ENCODE data around the gene RAPGEF4. TPM values are rescaled to one million over a fixed set of nuclear protein-coding genes. Genes with fewer than 3 reads are reported as not detected.

The RAPGEF4 gene
- total RNA-seq, 3 donors from 2014 or later = 1.2 to 2.8 (median 2.2) TPM

- DNase-seq (no peak), ATAC-seq (no peak)
- H3K4me3 ChIP-seq = no peak overlapping the region
- TF ChIP-seq CTCF (IDR thresholded peaks at IDR 0.05) = no peak
- H3K4me1 ChIP-seq (ENCODE audit: low read depth) = no peaks in the 10 kb centered on the region
- intact Hi-C loops (cut with DNase I, micrococcal nuclease) = no loop called here
- H3K36me3 ChIP-seq (ENCODE audit: low read depth) = no peaks in the 10 kb centered on the region
- no peaks in the 10 kb centered on the region for H3K9me3 ChIP-seq
These were observed 13.2 kb upstream of the RAPGEF4 start for GRCh38 chr2:172722481-172722880.

GRCh38 chr2:172723286-172723685 is 12.4 kb upstream of the RAPGEF4 start:
- no peaks in the 10 kb centered on the region for H3K4me1 ChIP-seq (ENCODE audit: low read depth)
- no peaks in the 10 kb centered on the region for H3K36me3 ChIP-seq (ENCODE audit: low read depth)
- TF ChIP-seq CTCF (IDR thresholded peaks at IDR 0.05) = no peak
- DNase-seq = no peak
- intact Hi-C loops (cut with DNase I, micrococcal nuclease) = no loop called here
- no peaks in the 10 kb centered on the region for H3K9me3 ChIP-seq
- H3K4me3 ChIP-seq = no peak overlapping the region
- ATAC-seq = no peak

DNA sequence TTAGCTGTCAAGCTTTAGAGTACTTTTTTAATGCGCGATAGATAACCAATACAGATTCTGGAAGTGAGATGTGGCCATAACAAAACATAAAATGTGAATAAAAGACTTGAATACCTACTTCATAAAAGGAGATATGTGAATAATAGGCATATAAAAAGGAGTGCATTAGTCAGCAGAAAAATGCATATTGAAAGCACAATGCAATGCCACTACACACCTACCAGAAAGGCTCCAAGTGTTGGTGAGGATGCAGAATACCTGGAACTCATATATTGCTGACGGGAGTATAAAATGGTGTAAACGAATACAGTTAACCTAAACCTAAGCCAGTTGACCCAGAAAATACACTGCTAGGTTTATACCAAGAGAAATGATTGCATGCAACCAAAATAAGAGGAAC is 10.9 kb upstream of the RAPGEF4 start:
- Histone ChIP-seq H3K36me3 (ENCODE audit: low read depth) (no peaks in the 10 kb centered on the region), H3K9me3 (no peaks in the 10 kb centered on the region), H3K4me1 (ENCODE audit: low read depth) (no peaks in the 10 kb centered on the region), H3K4me3 (no peak overlapping the region)
- intact Hi-C loops (cut with DNase I, micrococcal nuclease) = no loop called here
- TF ChIP-seq CTCF (IDR thresholded peaks at IDR 0.05) = no peak
- ATAC-seq (no peak), DNase-seq (no peak)

DNA sequence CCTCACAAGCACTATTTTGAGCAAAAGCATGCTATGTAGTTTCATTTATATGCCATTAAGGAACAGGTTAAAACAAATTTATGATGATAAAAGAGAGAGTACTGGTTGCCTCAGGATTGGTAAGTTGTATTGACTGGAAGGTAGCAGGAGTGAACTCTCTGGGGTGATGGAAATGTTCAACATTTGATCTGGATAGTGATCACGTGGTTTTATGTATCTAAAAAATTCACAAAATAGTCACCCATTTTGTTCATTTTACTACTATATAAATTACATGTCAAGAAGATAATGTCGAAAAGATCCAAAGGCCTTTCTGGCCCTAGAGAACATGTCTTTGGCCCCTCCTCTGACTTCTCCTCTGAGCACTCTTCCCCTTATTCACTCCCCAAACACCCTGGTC is 10.4 kb upstream of the RAPGEF4 start:
- no peak for TF ChIP-seq CTCF (IDR thresholded peaks at IDR 0.05)
- ATAC-seq = no peak
- Histone ChIP-seq H3K9me3 (no peaks in the 10 kb centered on the region), H3K4me3 (no peak overlapping the region), H3K4me1 (ENCODE audit: low read depth) (no peaks in the 10 kb centered on the region), H3K36me3 (ENCODE audit: low read depth) (no peaks in the 10 kb centered on the region)
- intact Hi-C loops (cut with DNase I, micrococcal nuclease) = no loop called here
- no peak for DNase-seq

DNA sequence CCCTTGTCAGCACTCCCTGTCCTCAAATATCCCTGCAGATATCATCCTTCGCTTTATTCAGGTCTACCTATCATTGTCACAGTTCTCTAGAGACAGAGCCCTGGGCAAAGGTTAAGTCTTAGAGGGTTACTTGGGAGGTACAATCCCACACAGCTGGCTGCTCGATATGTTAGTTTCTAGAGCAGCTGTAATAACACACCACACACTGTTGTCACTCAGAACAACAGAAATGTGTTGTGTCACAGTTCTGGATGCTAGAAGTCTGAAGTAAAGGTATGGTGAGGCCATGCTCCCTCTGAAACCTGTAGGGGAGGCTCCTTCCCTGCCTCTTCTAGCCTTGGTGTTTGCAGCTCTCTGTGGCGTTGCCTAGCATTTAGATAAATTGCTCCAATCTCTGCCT is 9.9 kb upstream of the RAPGEF4 start:
- TF ChIP-seq CTCF (IDR thresholded peaks at IDR 0.05) = no peak
- intact Hi-C loops (cut with DNase I, micrococcal nuclease) = no loop called here
- no peak for DNase-seq
- ATAC-seq = no peak
- no peaks in the 10 kb centered on the region for H3K9me3 ChIP-seq
- H3K36me3 ChIP-seq (ENCODE audit: low read depth) = no peaks in the 10 kb centered on the region
- no peaks in the 10 kb centered on the region for H3K4me1 ChIP-seq (ENCODE audit: low read depth)
- no peak overlapping the region for H3K4me3 ChIP-seq

DNA sequence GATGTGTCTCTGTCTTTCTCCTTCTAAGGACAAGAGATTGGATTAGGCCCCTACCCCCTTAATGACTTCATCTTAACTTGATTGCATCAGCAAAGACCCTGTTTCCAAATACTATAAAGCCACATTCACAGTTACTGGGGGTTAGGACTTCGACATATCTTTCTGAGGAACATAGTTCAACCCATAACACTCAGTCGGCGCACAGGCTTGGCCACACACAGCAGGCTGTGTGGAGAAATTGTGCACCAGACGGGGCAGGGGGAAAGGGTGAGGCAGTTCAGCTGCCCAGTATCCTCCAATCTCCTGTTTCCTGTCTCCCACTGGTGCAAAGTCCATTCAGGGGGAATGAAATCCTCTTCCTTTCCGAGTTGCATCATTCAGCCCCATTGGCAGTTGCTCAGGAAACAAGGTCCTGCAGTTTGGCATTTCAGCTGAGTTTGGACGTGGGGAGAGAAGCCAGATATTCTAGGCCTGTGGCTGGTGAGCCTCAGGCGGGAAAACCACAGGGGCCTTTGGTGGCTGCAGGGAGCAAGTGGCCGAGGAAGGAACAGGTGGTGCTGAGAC is 9.4 kb upstream of the RAPGEF4 start:
- H3K36me3 ChIP-seq (ENCODE audit: low read depth) = no peaks in the 10 kb centered on the region
- intact Hi-C loops (cut with DNase I, micrococcal nuclease) = no loop called here
- no peak for DNase-seq
- no peaks in the 10 kb centered on the region for H3K9me3 ChIP-seq
- no peaks in the 10 kb centered on the region for H3K4me1 ChIP-seq (ENCODE audit: low read depth)
- no peak for TF ChIP-seq CTCF (IDR thresholded peaks at IDR 0.05)
- no peak overlapping the region for H3K4me3 ChIP-seq
- ATAC-seq = peak; percentile 73

All from mucosa of descending colon (tissue), 3 donors.